ENCODE measurements around the gene PRKCE. TPM values are rescaled to one million over a fixed set of nuclear protein-coding genes. Genes with fewer than 3 reads are reported as not detected.

Gene PRKCE
- total RNA-seq, 1 experiment from 2014 or later, result 14.8 TPM

DNA sequence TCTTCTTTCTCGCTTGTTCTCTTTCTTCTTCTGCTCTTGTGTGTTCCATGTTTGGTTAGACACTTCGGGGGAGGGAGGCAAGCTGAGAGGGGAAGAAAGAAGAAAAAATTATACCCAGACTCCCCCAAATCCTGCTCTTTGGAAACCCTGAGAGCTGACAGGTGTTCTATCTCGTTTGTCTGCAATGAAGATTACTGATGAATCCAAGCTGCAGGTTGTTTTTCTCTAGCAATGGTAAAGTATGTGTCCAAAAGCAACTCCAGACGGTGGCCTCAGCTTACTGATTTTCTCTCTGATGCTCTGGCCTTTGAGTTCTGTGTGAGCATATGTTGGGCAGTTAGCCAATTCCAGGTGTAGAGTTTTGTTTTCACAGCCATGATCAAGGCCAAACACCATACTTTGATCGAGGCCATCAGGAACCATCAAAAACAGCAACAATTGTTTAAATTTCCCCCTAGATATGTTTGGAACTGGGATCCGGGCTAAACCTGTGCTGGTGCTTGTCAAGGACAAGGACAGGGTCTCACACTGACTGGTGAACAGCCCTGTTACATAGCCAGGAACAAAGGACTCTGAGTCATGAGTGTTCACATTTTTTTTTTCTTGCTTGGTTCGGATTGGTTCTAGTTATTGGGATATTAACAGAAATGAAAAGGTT is 142.0 kb downstream of the PRKCE start (continued):
- TF ChIP-seq YY1 (IDR thresholded peaks at IDR 0.05; ENCODE audit: extremely low read depth, insufficient replicate concordance, low read depth, low read length) (no peak), EGR1 (IDR thresholded peaks at IDR 0.05; ENCODE audit: low read depth) (no peak), ELF1 (IDR thresholded peaks at IDR 0.05; ENCODE audit: borderline replicate concordance, low read depth) (no peak)
- TF ChIP-seq, protein P1, sequence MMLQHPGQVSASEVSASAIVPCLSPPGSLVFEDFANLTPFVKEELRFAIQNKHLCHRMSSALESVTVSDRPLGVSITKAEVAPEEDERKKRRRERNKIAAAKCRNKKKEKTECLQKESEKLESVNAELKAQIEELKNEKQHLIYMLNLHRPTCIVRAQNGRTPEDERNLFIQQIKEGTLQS (IDR thresholded peaks at IDR 0.05), result no peak

DNA sequence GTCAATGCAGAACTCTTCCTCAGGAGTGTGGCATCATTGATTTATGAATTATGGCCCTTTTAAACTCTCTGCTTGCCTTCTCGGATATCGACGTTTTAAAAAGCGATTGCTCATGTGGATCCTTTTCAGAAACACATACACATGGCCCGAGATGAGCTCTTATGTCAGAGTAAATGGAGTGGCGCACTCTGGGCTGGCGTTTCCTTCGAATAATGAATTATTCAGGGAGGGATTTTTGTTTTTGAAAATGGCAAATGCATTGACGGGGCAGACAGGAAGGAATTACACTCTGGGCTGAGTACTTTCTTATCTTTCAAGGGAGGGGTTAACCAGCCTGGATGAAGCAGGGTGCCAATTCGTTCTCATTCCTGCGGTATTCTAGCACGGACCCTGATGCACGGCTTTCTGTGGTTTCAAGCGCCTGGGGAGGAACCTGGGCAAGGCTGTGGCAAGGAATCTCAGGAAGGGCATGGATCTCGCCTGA is 142.7 kb downstream of the PRKCE start:
- Histone ChIP-seq H3K4me1 (ENCODE audit: control insufficient read depth in 1 of 2, insufficient read depth in 2 of 2, low read length in 2 of 2) (0 out of 4 replicates have a peak, but pooled peaks cover 0 to 4% of the 10 kb centered on the region in 2 experiments), H3K27ac (ENCODE audit: low read depth, low read length) (no peak overlapping the region), H3K4me2 (ENCODE audit: low read length) (no peak overlapping the region), H3K4me3 (replicated peaks in 1 of 2; ENCODE audit: low read depth in 1 of 2, low read length in 2 of 2) (no peak overlapping the region), H3K27me3 (ENCODE audit: insufficient read depth, low read length) (no peaks in the 10 kb centered on the region), H2AFZ (ENCODE audit: low read depth, low read length, poor library complexity, severe bottlenecking) (no peak overlapping the region), H3K9me2 (ENCODE audit: insufficient read depth) (no peaks in the 10 kb centered on the region), H3K9me3 (ENCODE audit: control insufficient read depth in 1 of 2, insufficient read depth in 1 of 2, low read depth in 1 of 2, low read length in 2 of 2) (no peaks in the 10 kb centered on the region), H3K79me2 (ENCODE audit: insufficient read depth, low read length) (peaks cover 3% of the 10 kb centered on the region; the same call in 1 of the 2 replicates), H3K9ac (ENCODE audit: low read length) (no peak overlapping the region), H4K20me1 (ENCODE audit: insufficient read depth) (no peaks in the 10 kb centered on the region), H3K36me3 (ENCODE audit: control insufficient read depth in 1 of 2, insufficient read depth in 2 of 2, low read length in 2 of 2) (no peaks in the 10 kb centered on the region)
- DNase-seq (ENCODE audit: low read depth, low spot score), result no peak
- ATAC-seq, result no peak
- BruUV-seq (replicated peaks), result no TSS peak
- ChIA-PET CTCF (interaction anchor here (1.8 kb wide), 1 partner anchor 16 kb away, joined by 8 read pairs; no protein-coding TSS in a partner anchor), RAD21 (ENCODE audit: low non-redundant PET in 1 of 2, low total read pairs in 2 of 2, uncharacterized antibody in 2 of 2, unreplicated experiment in 2 of 2) (no interaction called here), POLR2A (no interaction called here)
- intact Hi-C loops (cut with micrococcal nuclease), result no loop called here
- no peak for TF ChIP-seq EZH2phosphoT487 (IDR thresholded peaks at IDR 0.05; ENCODE audit: borderline replicate concordance)
- TF ChIP-seq EZH2 (IDR thresholded peaks at IDR 0.05), result no peak
- TF ChIP-seq, protein P2, sequence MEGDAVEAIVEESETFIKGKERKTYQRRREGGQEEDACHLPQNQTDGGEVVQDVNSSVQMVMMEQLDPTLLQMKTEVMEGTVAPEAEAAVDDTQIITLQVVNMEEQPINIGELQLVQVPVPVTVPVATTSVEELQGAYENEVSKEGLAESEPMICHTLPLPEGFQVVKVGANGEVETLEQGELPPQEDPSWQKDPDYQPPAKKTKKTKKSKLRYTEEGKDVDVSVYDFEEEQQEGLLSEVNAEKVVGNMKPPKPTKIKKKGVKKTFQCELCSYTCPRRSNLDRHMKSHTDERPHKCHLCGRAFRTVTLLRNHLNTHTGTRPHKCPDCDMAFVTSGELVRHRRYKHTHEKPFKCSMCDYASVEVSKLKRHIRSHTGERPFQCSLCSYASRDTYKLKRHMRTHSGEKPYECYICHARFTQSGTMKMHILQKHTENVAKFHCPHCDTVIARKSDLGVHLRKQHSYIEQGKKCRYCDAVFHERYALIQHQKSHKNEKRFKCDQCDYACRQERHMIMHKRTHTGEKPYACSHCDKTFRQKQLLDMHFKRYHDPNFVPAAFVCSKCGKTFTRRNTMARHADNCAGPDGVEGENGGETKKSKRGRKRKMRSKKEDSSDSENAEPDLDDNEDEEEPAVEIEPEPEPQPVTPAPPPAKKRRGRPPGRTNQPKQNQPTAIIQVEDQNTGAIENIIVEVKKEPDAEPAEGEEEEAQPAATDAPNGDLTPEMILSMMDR (IDR thresholded peaks at IDR 0.05 in 2 of 3, conservative IDR thresholded peaks at IDR 0.05 in 1 of 3; ENCODE audit: borderline replicate concordance in 1 of 3, insufficient read depth in 1 of 3, low read depth in 2 of 3, low read length in 2 of 3), result no peak
- TF ChIP-seq CEBPB (IDR thresholded peaks at IDR 0.05; ENCODE audit: low read depth), result no peak
- TF ChIP-seq TCF7L2 (IDR thresholded peaks at IDR 0.05; ENCODE audit: borderline replicate concordance, extremely low read depth, insufficient read depth, insufficient read length), result no peak
- TF ChIP-seq, protein P3, sequence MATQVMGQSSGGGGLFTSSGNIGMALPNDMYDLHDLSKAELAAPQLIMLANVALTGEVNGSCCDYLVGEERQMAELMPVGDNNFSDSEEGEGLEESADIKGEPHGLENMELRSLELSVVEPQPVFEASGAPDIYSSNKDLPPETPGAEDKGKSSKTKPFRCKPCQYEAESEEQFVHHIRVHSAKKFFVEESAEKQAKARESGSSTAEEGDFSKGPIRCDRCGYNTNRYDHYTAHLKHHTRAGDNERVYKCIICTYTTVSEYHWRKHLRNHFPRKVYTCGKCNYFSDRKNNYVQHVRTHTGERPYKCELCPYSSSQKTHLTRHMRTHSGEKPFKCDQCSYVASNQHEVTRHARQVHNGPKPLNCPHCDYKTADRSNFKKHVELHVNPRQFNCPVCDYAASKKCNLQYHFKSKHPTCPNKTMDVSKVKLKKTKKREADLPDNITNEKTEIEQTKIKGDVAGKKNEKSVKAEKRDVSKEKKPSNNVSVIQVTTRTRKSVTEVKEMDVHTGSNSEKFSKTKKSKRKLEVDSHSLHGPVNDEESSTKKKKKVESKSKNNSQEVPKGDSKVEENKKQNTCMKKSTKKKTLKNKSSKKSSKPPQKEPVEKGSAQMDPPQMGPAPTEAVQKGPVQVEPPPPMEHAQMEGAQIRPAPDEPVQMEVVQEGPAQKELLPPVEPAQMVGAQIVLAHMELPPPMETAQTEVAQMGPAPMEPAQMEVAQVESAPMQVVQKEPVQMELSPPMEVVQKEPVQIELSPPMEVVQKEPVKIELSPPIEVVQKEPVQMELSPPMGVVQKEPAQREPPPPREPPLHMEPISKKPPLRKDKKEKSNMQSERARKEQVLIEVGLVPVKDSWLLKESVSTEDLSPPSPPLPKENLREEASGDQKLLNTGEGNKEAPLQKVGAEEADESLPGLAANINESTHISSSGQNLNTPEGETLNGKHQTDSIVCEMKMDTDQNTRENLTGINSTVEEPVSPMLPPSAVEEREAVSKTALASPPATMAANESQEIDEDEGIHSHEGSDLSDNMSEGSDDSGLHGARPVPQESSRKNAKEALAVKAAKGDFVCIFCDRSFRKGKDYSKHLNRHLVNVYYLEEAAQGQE (IDR thresholded peaks at IDR 0.05; ENCODE audit: low read depth), result no peak
- TF ChIP-seq EGR1 (IDR thresholded peaks at IDR 0.05; ENCODE audit: low read depth), result no peak
- no peak for TF ChIP-seq SRF (IDR thresholded peaks at IDR 0.05; ENCODE audit: low read depth)
- no peak for TF ChIP-seq JUND (IDR thresholded peaks at IDR 0.05)
- TF ChIP-seq SP1 (IDR thresholded peaks at IDR 0.05; ENCODE audit: low read depth), result no peak
- TF ChIP-seq, protein P4, sequence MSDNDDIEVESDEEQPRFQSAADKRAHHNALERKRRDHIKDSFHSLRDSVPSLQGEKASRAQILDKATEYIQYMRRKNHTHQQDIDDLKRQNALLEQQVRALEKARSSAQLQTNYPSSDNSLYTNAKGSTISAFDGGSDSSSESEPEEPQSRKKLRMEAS (IDR thresholded peaks at IDR 0.05), result no peak
- TF ChIP-seq POLR2A (IDR thresholded peaks at IDR 0.05; ENCODE audit: borderline replicate concordance, extremely low read depth, insufficient read depth, insufficient read length), result no peak
- TF ChIP-seq ZFX (IDR thresholded peaks at IDR 0.05), result no peak
- no peak for TF ChIP-seq SIN3A (IDR thresholded peaks at IDR 0.05; ENCODE audit: low read depth)
- TF ChIP-seq, protein P1 (IDR thresholded peaks at IDR 0.05), result no peak
